ENCODE results near the gene CALML6. TPM values are rescaled to one million over a fixed set of nuclear protein-coding genes. Genes with fewer than 3 reads are reported as not detected.

CALML6 gene
- total RNA-seq, 1 experiment from 2014 or later: 1.9 TPM

DNA sequence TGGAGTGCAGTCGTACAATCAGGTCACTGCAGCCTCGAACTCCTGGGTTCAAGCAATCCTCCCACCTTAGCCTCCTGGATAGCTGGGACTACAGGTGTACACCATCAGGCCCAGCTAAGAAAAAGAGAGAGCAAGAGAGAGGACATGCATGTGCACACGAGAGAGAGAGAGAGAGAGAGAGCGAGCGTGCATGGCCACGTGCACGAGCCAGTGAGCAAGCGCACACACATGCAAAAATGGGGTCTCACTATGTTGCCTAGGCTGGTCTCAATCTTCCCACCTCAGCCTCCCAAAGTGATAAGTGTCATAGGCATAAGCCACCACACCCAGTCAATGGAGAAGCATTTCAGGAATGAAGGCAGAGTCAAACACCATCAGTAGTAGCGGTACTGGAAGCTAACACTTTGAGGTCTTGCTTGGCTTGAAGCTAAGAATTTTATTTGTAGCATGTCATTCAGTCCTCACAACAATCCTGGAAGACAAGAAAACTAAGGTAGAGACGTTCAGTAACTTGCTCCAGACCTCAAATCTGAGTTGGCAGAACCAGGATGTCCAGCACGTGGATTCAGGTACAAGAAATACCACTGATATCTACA is 38.6 kb upstream of the CALML6 start:
- CTCF ChIA-PET: interaction anchor here (1.3 to 1.5 kb wide), 2 partner anchors 11 to 18 kb away, joined by 3 read pairs; no protein-coding TSS in a partner anchor

GRCh38 chr1:1877865-1878436 is 37.1 kb upstream of the CALML6 start:
- Mint-ChIP-seq H3K36me3 (peaks cover 45% of the 10 kb centered on the region), H3K27me3 (ENCODE audit: low read depth) (no peaks in the 10 kb centered on the region), H3K27ac (no peak overlapping the region), H3K9me3 (peaks cover 19% of the 10 kb centered on the region), H3K4me1 (peaks cover 37% of the 10 kb centered on the region), H3K4me3 (no peak overlapping the region)
- ATAC-seq (no peak), DNase-seq (ENCODE audit: low spot score) (no peak)
- CTCF ChIA-PET: interaction anchor here (1.2 kb wide), 1 partner anchor 28 kb away, joined by 5 read pairs; no protein-coding TSS in a partner anchor
- TF ChIP-seq SOX15 (CRISPR knock-in tag; IDR thresholded peaks at IDR 0.05): no peak
- no peak for TF ChIP-seq NR2C2 (CRISPR knock-in tag; IDR thresholded peaks at IDR 0.05)
- TF ChIP-seq, protein P1, sequence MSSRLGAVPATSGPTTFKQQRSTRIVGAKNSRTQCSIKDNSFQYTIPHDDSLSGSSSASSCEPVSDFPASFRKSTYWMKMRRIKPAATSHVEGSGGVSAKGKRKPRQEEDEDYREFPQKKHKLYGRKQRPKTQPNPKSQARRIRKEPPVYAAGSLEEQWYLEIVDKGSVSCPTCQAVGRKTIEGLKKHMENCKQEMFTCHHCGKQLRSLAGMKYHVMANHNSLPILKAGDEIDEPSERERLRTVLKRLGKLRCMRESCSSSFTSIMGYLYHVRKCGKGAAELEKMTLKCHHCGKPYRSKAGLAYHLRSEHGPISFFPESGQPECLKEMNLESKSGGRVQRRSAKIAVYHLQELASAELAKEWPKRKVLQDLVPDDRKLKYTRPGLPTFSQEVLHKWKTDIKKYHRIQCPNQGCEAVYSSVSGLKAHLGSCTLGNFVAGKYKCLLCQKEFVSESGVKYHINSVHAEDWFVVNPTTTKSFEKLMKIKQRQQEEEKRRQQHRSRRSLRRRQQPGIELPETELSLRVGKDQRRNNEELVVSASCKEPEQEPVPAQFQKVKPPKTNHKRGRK (CRISPR knock-in tag; IDR thresholded peaks at IDR 0.05; ENCODE audit: borderline replicate concordance): no peak
- TF ChIP-seq ZNF532 (CRISPR knock-in tag; IDR thresholded peaks at IDR 0.05; ENCODE audit: borderline replicate concordance): no peak
- TF ChIP-seq, protein P2, sequence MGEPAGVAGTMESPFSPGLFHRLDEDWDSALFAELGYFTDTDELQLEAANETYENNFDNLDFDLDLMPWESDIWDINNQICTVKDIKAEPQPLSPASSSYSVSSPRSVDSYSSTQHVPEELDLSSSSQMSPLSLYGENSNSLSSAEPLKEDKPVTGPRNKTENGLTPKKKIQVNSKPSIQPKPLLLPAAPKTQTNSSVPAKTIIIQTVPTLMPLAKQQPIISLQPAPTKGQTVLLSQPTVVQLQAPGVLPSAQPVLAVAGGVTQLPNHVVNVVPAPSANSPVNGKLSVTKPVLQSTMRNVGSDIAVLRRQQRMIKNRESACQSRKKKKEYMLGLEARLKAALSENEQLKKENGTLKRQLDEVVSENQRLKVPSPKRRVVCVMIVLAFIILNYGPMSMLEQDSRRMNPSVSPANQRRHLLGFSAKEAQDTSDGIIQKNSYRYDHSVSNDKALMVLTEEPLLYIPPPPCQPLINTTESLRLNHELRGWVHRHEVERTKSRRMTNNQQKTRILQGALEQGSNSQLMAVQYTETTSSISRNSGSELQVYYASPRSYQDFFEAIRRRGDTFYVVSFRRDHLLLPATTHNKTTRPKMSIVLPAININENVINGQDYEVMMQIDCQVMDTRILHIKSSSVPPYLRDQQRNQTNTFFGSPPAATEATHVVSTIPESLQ (CRISPR knock-in tag; IDR thresholded peaks at IDR 0.05): no peak
- POLR2A ChIA-PET: no interaction called here

More for the DNA sequence above, 38.6 kb upstream of the CALML6 start:
- no peak for ATAC-seq
- no peaks in the 10 kb centered on the region for H3K27me3 Mint-ChIP-seq (ENCODE audit: low read depth)
- H3K4me3 Mint-ChIP-seq: no peak overlapping the region
- peaks cover 38% of the 10 kb centered on the region for H3K4me1 Mint-ChIP-seq
- H3K27ac Mint-ChIP-seq: peak overlapping the region; percentile 95
- POLR2A ChIA-PET: interaction anchor here (0.6 to 1.1 kb wide), 2 partner anchors 16 to 127 kb away, joined by 4 to 5 read pairs; no protein-coding TSS in a partner anchor
- H3K9me3 Mint-ChIP-seq: peaks cover 19% of the 10 kb centered on the region
- no peak for DNase-seq (ENCODE audit: low spot score)
- TF ChIP-seq ZNF423 (CRISPR knock-in tag; IDR thresholded peaks at IDR 0.05) (no peak), RORB (CRISPR knock-in tag; IDR thresholded peaks at IDR 0.05) (no peak), PRRX2 (CRISPR knock-in tag; IDR thresholded peaks at IDR 0.05) (no peak), ZNF317 (CRISPR knock-in tag; IDR thresholded peaks at IDR 0.05; ENCODE audit: borderline replicate concordance, low read depth) (no peak)
- peaks cover 53% of the 10 kb centered on the region for H3K36me3 Mint-ChIP-seq

DNA sequence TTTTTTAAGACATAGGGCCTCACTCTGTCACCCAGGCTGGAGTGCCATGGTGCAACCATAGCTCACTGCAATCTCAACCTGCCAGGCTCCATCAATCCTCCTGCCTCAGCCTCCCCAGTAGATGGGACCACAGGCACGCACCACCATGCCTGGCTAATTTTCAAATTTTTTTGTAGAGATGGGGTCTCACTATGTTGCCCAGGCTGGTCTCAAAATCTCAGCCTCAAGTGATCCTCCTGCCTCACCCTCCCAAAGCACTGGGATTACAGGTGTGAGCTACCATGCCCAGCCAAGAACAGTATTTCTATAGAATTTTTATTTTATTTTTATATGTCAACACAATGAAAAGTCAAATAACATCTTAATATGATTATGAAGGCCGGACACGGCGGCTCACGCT is 35.1 kb upstream of the CALML6 start:
- no peak overlapping the region for H3K4me3 Mint-ChIP-seq
- ATAC-seq (no peak), DNase-seq (ENCODE audit: low spot score) (no peak)
- TF ChIP-seq ZNF263 (CRISPR knock-in tag; IDR thresholded peaks at IDR 0.05; ENCODE audit: low read depth): no peak
- TF ChIP-seq ZNF121 (CRISPR knock-in tag; IDR thresholded peaks at IDR 0.05): peak; percentile 22; the same call in 1 of the 2 replicates
- H3K4me1 Mint-ChIP-seq: peaks cover 48% of the 10 kb centered on the region
- ChIA-PET CTCF (interaction anchor here (0.7 kb wide), 1 partner anchor 14 kb away, joined by 3 read pairs; no protein-coding TSS in a partner anchor), POLR2A (no interaction called here)
- H3K27me3 Mint-ChIP-seq (ENCODE audit: low read depth): no peaks in the 10 kb centered on the region
- H3K9me3 Mint-ChIP-seq: peaks cover 16% of the 10 kb centered on the region
- H3K36me3 Mint-ChIP-seq: peaks cover 35% of the 10 kb centered on the region
- no peak overlapping the region for H3K27ac Mint-ChIP-seq
